SK-N-SH (cell line): ENCODE data around the gene INO80. TPM values are rescaled to one million over a fixed set of nuclear protein-coding genes. Genes with fewer than 3 reads are reported as not detected.
A peak's percentile ranks its signal among the peaks of the same experiment; 100 is the strongest.

Experiments
- CTCF ChIA-PET: fragments of 300-600, 350-600 bp; formaldehyde crosslinking; extraction: SDS; loops from one replicate; lab custom pipeline; 2021; lab: Yijun Ruan, JAX
- POLR2A ChIA-PET: fragments of 350-600 bp; sonication (Branson Sonifier 250); formaldehyde crosslinking; extraction: SDS; loops from one replicate; lab custom pipeline; 2020; ENCODE audit warnings: antibody characterized with exemption, inconsistent platforms; lab: Yijun Ruan, JAX
- DNase-seq: peaks from one replicate; pipeline ENCODE4 v3.0.0; 2012
- H2AFZ ChIP-seq: fragments of 200-600 bp; sonication (generic); 2 replicates; pipeline ENCODE4 v1.8.1; 2016; ENCODE audit warnings: antibody characterized with exemption, mild to moderate bottlenecking, low read depth
- H3F3A ChIP-seq: fragments of 200-600 bp; sonication (generic); replicated peaks from 2 replicates; pipeline ENCODE3; 2016; ENCODE audit warnings: antibody characterized with exemption, mild to moderate bottlenecking; ENCODE audit not compliant: insufficient read depth
- H3K27ac ChIP-seq, 2 experiments: fragments of 200-500 bp in 1 of 2; fragments of 200-600 bp in 1 of 2; sonication (Bioruptor generic) in 1 of 2; sonication (generic), shearing (Covaris generic) in 1 of 2; 2 replicates each; pipeline versions ENCODE4 v1.5.1 to v1.6.1; 2014 to 2016; ENCODE audit warnings: low read depth in 2 of 2, inconsistent platforms in 1 of 2, low read length in 1 of 2, mild to moderate bottlenecking in 1 of 2, mixed read lengths in 1 of 2
- H3K27me3 ChIP-seq: fragments of 200-600 bp; sonication (generic), shearing (Covaris generic); 2 replicates; pipeline ENCODE4 v1.6.1; 2016; ENCODE audit warnings: mixed run types; ENCODE audit not compliant: insufficient read depth
- H3K36me3 ChIP-seq, 2 experiments: fragments of 200-500 bp in 1 of 2; fragments of 200-600 bp in 1 of 2; sonication (Bioruptor generic) in 1 of 2; sonication (generic) in 1 of 2; replicated peaks in 1 of 2; 2 replicates each; pipeline versions ENCODE3 to v1.5.1; 2014 to 2016; ENCODE audit warnings: low read length in 1 of 2, mild to moderate bottlenecking in 1 of 2; ENCODE audit not compliant: insufficient read depth in 2 of 2, control insufficient read depth in 1 of 2
- H3K4me1 ChIP-seq, 2 experiments: fragments of 200-500 bp in 1 of 2; fragments of 200-600 bp in 1 of 2; sonication (Bioruptor generic) in 1 of 2; sonication (generic), shearing (Covaris generic) in 1 of 2; 2 replicates each; pipeline versions ENCODE4 v1.5.1 to v1.6.1; 2014 to 2016; ENCODE audit warnings: low read depth in 1 of 2, low read length in 1 of 2, mixed run types in 1 of 2; ENCODE audit not compliant: insufficient read depth in 2 of 2, control insufficient read depth in 1 of 2
- H3K4me2 ChIP-seq: fragments of 200-600 bp; sonication (generic), shearing (Covaris generic); 2 replicates; pipeline ENCODE4 v1.6.1; 2017; ENCODE audit warnings: mixed run types
- H3K4me3 ChIP-seq, 2 experiments: fragments of 200-500 bp in 1 of 2; fragments of 200-600 bp in 1 of 2; sonication (Bioruptor generic) in 1 of 2; sonication (generic), shearing (Covaris generic) in 1 of 2; 2 replicates each; pipeline versions ENCODE4 v1.5.1 to v1.8.1; 2014 to 2016; ENCODE audit warnings: low read depth in 2 of 2, inconsistent platforms in 1 of 2, low read length in 1 of 2, mild to moderate bottlenecking in 1 of 2, mixed read lengths in 1 of 2, moderate library complexity in 1 of 2
- H3K79me2 ChIP-seq: fragments of 200-600 bp; sonication (generic); 2 replicates; pipeline ENCODE4 v1.8.1; 2017; ENCODE audit warnings: mild to moderate bottlenecking; ENCODE audit not compliant: insufficient read depth
- H3K9ac ChIP-seq: fragments of 200-600 bp; sonication (generic); 2 replicates; pipeline ENCODE4 v1.6.1; 2017; ENCODE audit warnings: mixed run types
- H3K9me2 ChIP-seq: fragments of 200-600 bp; sonication (generic); 2 replicates; pipeline ENCODE4 v1.6.1; 2017; ENCODE audit warnings: mixed run types
- H3K9me3 ChIP-seq: fragments of 200-600 bp; sonication (generic); 2 replicates; pipeline ENCODE4 v1.6.1; 2017; ENCODE audit warnings: mixed run types, mild to moderate bottlenecking, moderate library complexity
- H4K20me1 ChIP-seq: fragments of 200-600 bp; sonication (generic); 2 replicates; pipeline ENCODE4 v1.6.1; 2017; ENCODE audit warnings: mild to moderate bottlenecking, mixed run types; ENCODE audit not compliant: insufficient read depth
- CHD2 ChIP-seq: fragments of 150-350 bp; IDR thresholded peaks from 2 replicates; pipeline ENCODE4 v1.6.1; 2018; ENCODE audit warnings: low read length; ENCODE audit not compliant: partially characterized antibody
- FOSL2 ChIP-seq: IDR thresholded peaks from 2 replicates; pipeline ENCODE4 v1.4.0; 2012; ENCODE audit warnings: low read depth, mild to moderate bottlenecking, moderate library complexity, borderline replicate concordance
- FOXJ3 ChIP-seq: sonication (generic); formaldehyde crosslinking; IDR thresholded peaks from 2 replicates; pipeline ENCODE4 v1.5.1; 2020; ENCODE audit warnings: mild to moderate bottlenecking, missing genetic modification reagents
- GABPA ChIP-seq: IDR thresholded peaks from 2 replicates; pipeline ENCODE4 v1.4.0; 2012; ENCODE audit warnings: low read depth, mild to moderate bottlenecking
- GATA2 ChIP-seq: sonication (generic); formaldehyde crosslinking; IDR thresholded peaks from 2 replicates; pipeline ENCODE4 v1.5.0; 2020; ENCODE audit warnings: mild to moderate bottlenecking, missing genetic modification reagents
- JUND ChIP-seq: IDR thresholded peaks from 2 replicates; pipeline ENCODE4 v1.4.0; 2012
- MEF2A ChIP-seq: IDR thresholded peaks from 2 replicates; pipeline ENCODE4 v1.4.0; 2012; ENCODE audit warnings: low read depth, borderline replicate concordance
- MXI1 ChIP-seq: IDR thresholded peaks from 2 replicates; pipeline ENCODE4 v1.6.1; 2012; ENCODE audit warnings: mild to moderate bottlenecking, low read depth, low read length, improper control_type of control experiment
- POLR2AphosphoS5 ChIP-seq: IDR thresholded peaks from 2 replicates; pipeline ENCODE4 v1.6.1; 2012; ENCODE audit warnings: low read depth, low read length
- RAD21 ChIP-seq: IDR thresholded peaks from 2 replicates; pipeline ENCODE4 v1.6.1; 2012; ENCODE audit warnings: mild to moderate bottlenecking, low read length
- RFX5 ChIP-seq: IDR thresholded peaks from 2 replicates; pipeline ENCODE4 v1.6.1; 2012; ENCODE audit warnings: mild to moderate bottlenecking, improper control_type of control experiment, low read length
- RXRA ChIP-seq: IDR thresholded peaks from 2 replicates; pipeline ENCODE4 v1.4.0; 2012; ENCODE audit warnings: low read depth, mild to moderate bottlenecking, borderline replicate concordance
- SIN3A ChIP-seq: IDR thresholded peaks from 2 replicates; pipeline ENCODE4 v1.6.1; 2012; ENCODE audit warnings: low read depth, mild to moderate bottlenecking, low read length, moderate library complexity, borderline replicate concordance
- TAF1 ChIP-seq: IDR thresholded peaks from 2 replicates; pipeline ENCODE4 v1.6.1; 2012; ENCODE audit warnings: low read depth, mild to moderate bottlenecking, low read length, moderate library complexity, borderline replicate concordance
- TCF12 ChIP-seq: IDR thresholded peaks from 2 replicates; pipeline ENCODE4 v1.4.0; 2012
- WGBS: methylation state at CpG from one replicate; pipeline ENCODE4 v1.1.6; 2017; ENCODE audit warnings: low lambda C conversion rate; 5-methylcytosine and 5-hydroxymethylcytosine counted together
- polyA plus RNA-seq, 3 experiments: library from polyadenylated mRNA; depleted of rRNA; stranded (reverse); fragments of >200 nt; gene quantifications; 2 replicates each; pipeline ENCODE4 v1.2.3, GENCODE V29; 2012
- TF ChIP-seq, protein P1 (sequence below): fragments of 150-350 bp; IDR thresholded peaks from 2 replicates; pipeline ENCODE4 v1.6.1; 2016; ENCODE audit warnings: mild to moderate bottlenecking, low read depth, low read length
- TF ChIP-seq, protein P2 (sequence below): fragments of 200-600 bp; sonication (generic); IDR thresholded peaks from 2 replicates; pipeline ENCODE4 v1.6.1; 2017; ENCODE audit warnings: antibody characterized with exemption, mild to moderate bottlenecking, moderate library complexity
- TF ChIP-seq, protein P3 (sequence below): IDR thresholded peaks from 2 replicates; pipeline ENCODE4 v1.4.0; 2012; ENCODE audit warnings: low read depth, borderline replicate concordance
- TF ChIP-seq, protein P4 (sequence below): IDR thresholded peaks from 2 replicates; pipeline ENCODE4; 2012
- TF ChIP-seq, protein P5 (sequence below): IDR thresholded peaks from 2 replicates; pipeline ENCODE4 v1.4.0; 2012; ENCODE audit warnings: low read depth
- TF ChIP-seq, protein P6 (sequence below): fragments of 150-350 bp; IDR thresholded peaks from 2 replicates; pipeline ENCODE4 v1.6.1; 2017; ENCODE audit warnings: antibody characterized with exemption, low read length, low read depth, borderline replicate concordance

The INO80 gene
- polyA plus RNA-seq, 1 of the 3 experiments (the other 2 are of a cell fraction): 4.6 TPM

DNA sequence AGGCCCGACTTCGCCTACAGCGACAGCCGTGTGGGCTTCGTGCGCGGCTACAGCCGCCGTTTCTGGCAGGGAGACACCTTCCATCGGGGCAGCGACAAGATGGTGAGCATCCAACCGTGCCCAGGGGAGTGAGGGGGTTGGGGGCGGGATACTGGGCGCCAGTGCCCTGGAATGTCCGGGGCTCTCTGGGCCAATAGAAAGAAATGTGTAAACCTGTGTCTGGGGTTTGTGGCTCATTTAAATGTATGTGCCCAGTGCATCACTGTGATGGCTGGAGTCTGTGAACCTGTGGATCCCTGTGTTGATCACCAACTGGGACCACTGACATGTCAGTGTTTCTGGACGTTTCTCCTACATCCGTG lies 162.4 kb downstream of the INO80 start (continued):
- TF ChIP-seq, protein P1, sequence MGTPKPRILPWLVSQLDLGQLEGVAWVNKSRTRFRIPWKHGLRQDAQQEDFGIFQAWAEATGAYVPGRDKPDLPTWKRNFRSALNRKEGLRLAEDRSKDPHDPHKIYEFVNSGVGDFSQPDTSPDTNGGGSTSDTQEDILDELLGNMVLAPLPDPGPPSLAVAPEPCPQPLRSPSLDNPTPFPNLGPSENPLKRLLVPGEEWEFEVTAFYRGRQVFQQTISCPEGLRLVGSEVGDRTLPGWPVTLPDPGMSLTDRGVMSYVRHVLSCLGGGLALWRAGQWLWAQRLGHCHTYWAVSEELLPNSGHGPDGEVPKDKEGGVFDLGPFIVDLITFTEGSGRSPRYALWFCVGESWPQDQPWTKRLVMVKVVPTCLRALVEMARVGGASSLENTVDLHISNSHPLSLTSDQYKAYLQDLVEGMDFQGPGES: no peak
- TF ChIP-seq GATA2: no peak
- no peak for TF ChIP-seq JUND
- no peak for TF ChIP-seq GABPA

DNA sequence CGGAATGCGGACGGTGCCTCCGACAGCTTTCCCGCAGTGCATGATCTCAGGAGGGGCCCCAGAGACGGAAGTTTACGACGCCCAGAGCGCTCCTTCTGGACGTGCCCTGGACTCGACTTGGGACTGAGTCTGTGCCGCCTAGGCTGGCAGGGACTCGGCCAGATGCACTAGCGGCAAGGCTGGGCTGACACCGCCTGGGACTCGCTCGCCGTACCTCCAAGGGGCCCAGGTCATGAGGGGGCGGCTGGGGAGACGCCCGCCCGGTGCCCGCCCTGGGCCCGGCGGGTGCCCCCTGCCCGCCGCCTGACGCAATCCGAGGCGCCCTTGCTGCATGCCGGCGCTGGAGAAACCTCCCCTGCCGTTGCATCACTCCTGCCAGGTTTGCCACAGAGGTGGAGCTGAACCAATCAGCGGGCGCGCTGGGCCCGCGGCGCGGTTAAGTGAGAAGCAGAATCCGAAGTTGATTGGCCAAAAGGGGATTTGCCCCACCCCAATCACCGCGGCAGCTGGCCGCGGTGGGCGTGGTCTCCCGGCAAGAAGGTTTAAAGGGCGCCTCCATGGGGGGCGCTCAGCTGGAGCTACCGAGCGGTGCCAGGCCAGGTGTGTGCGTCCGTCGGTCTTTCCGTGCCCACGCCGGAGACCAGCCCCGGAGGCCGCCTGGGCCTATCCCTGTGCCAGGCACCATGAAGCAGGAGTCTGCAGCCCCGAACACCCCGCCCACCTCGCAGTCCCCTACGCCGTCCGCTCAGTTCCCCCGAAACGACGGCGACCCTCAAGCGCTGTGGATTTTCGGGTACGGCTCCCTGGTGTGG lies 163.0 kb downstream of the INO80 start, which contains the start of gene CHAC1:
Gene CHAC1 (plus strand): TSS at position 571 of the 812 bp plus-strand sequence. CDS start 113 bp downstream, at position 684.
- peak; percentile 91; the same call in 1 of the 2 replicates for TF ChIP-seq POLR2AphosphoS5
- no peak for TF ChIP-seq FOXJ3
- TF ChIP-seq, protein P2, sequence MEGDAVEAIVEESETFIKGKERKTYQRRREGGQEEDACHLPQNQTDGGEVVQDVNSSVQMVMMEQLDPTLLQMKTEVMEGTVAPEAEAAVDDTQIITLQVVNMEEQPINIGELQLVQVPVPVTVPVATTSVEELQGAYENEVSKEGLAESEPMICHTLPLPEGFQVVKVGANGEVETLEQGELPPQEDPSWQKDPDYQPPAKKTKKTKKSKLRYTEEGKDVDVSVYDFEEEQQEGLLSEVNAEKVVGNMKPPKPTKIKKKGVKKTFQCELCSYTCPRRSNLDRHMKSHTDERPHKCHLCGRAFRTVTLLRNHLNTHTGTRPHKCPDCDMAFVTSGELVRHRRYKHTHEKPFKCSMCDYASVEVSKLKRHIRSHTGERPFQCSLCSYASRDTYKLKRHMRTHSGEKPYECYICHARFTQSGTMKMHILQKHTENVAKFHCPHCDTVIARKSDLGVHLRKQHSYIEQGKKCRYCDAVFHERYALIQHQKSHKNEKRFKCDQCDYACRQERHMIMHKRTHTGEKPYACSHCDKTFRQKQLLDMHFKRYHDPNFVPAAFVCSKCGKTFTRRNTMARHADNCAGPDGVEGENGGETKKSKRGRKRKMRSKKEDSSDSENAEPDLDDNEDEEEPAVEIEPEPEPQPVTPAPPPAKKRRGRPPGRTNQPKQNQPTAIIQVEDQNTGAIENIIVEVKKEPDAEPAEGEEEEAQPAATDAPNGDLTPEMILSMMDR: no peak
- TF ChIP-seq MEF2A: no peak
- peak; percentile 41 for TF ChIP-seq TAF1
- peak; percentile 90; the same call in 1 of the 2 replicates for TF ChIP-seq SIN3A
- TF ChIP-seq TCF12: peak; percentile 9; the same call in 1 of the 2 replicates
- peak; percentile 65 for TF ChIP-seq CHD2
- TF ChIP-seq, protein P1: peak; percentile 28; the same call in 1 of the 2 replicates
- TF ChIP-seq, protein P3, sequence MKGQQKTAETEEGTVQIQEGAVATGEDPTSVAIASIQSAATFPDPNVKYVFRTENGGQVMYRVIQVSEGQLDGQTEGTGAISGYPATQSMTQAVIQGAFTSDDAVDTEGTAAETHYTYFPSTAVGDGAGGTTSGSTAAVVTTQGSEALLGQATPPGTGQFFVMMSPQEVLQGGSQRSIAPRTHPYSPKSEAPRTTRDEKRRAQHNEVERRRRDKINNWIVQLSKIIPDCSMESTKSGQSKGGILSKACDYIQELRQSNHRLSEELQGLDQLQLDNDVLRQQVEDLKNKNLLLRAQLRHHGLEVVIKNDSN: 0 out of 2 replicates have a peak, but pooled peaks have one; percentile 30
- TF ChIP-seq, protein P4, sequence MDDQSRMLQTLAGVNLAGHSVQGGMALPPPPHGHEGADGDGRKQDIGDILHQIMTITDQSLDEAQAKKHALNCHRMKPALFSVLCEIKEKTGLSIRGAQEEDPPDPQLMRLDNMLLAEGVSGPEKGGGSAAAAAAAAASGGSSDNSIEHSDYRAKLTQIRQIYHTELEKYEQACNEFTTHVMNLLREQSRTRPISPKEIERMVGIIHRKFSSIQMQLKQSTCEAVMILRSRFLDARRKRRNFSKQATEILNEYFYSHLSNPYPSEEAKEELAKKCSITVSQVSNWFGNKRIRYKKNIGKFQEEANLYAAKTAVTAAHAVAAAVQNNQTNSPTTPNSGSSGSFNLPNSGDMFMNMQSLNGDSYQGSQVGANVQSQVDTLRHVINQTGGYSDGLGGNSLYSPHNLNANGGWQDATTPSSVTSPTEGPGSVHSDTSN: peak; percentile 87
- TF ChIP-seq, protein P5, sequence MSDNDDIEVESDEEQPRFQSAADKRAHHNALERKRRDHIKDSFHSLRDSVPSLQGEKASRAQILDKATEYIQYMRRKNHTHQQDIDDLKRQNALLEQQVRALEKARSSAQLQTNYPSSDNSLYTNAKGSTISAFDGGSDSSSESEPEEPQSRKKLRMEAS: peak; percentile 80
- TF ChIP-seq GATA2: no peak
- TF ChIP-seq MXI1: peak; percentile 78
- TF ChIP-seq FOSL2: no peak
- no peak for TF ChIP-seq RXRA
- TF ChIP-seq, protein P6, sequence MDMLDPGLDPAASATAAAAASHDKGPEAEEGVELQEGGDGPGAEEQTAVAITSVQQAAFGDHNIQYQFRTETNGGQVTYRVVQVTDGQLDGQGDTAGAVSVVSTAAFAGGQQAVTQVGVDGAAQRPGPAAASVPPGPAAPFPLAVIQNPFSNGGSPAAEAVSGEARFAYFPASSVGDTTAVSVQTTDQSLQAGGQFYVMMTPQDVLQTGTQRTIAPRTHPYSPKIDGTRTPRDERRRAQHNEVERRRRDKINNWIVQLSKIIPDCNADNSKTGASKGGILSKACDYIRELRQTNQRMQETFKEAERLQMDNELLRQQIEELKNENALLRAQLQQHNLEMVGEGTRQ: no peak
- TF ChIP-seq RFX5: peak; percentile 92
- TF ChIP-seq RAD21: 0 out of 2 replicates have a peak, but pooled peaks have one; percentile 1
- no peaks in the 10 kb centered on the region for H3K27me3 ChIP-seq
- POLR2A ChIA-PET: interaction anchor here (0.5 to 5.1 kb wide), 12 partner anchors 8 to 196 kb away, joined by 3 to 47 read pairs (median 3); partner anchors contain the start of gene INO80
- CTCF ChIA-PET: interaction anchor here (0.8 to 7.2 kb wide), 10 partner anchors 11 to 277 kb away, joined by 3 to 66 read pairs (median 6); partner anchors contain the start of genes CHP1 and EXD1
- under 1% methylated on average over 15 of the region's 72 CpGs for WGBS
- peak within 1 kb of the TSS; percentile 76 to 90 for H3K4me3 ChIP-seq
- H3K4me2 ChIP-seq: peak within 1 kb of the TSS; percentile 77
- H3K4me1 ChIP-seq: peaks cover 18 to 41% of the 10 kb centered on the region in 2 experiments; a peak in 3 of 4 replicates
- no peaks in the 10 kb centered on the region for H3K36me3 ChIP-seq
- peak within 1 kb of the TSS; percentile 78 for H2AFZ ChIP-seq
- peak within 1 kb of the TSS; percentile 74 to 93 for H3K27ac ChIP-seq
- no peaks in the 10 kb centered on the region for H3F3A ChIP-seq
- no peaks in the 10 kb centered on the region for H3K9me2 ChIP-seq
- peak within 1 kb of the TSS; percentile 75 for H3K9ac ChIP-seq
- H4K20me1 ChIP-seq: peaks cover 21% of the 10 kb centered on the region
- DNase-seq: peak; percentile 100
- H3K79me2 ChIP-seq: peaks cover 17% of the 10 kb centered on the region
- no peaks in the 10 kb centered on the region for H3K9me3 ChIP-seq
